NT2/D1 (cell line): ENCODE data around the gene GPRASP2.
A peak's percentile ranks its signal among the peaks of the same experiment; 100 is the strongest.
"Not testable (repeated sequence)": the region's sequence is repeated elsewhere in the genome, so short reads cannot be mapped to it uniquely, and the experiment has no call there.

Experiments
- DNase-seq: peaks from one replicate; pipeline ENCODE4 v3.0.0-alpha.2; 2011; ENCODE audit warnings: low read depth, low spot score
- H3K27me3 ChIP-seq: 2 replicates; pipeline ENCODE4 v1.6.0; 2011; ENCODE audit warnings: mild to moderate bottlenecking; ENCODE audit not compliant: insufficient read length, insufficient read depth
- H3K36me3 ChIP-seq: 2 replicates; pipeline ENCODE4 v1.6.1; 2011; ENCODE audit warnings: mild to moderate bottlenecking, low read length, mixed read lengths; ENCODE audit not compliant: insufficient read depth, insufficient read length
- H3K4me1 ChIP-seq: 2 replicates; pipeline ENCODE4 v1.5.1; 2011; ENCODE audit not compliant: insufficient read depth, insufficient read length
- H3K4me3 ChIP-seq: 2 replicates; pipeline ENCODE4 v1.5.1; 2011; ENCODE audit warnings: low read depth; ENCODE audit not compliant: insufficient read length
- H3K9ac ChIP-seq: 2 replicates; pipeline ENCODE4 v1.6.0; 2011; ENCODE audit warnings: low read depth; ENCODE audit not compliant: insufficient read length
- H3K9me3 ChIP-seq: 2 replicates; pipeline ENCODE4 v1.5.1; 2011; ENCODE audit warnings: mild to moderate bottlenecking, low read length; ENCODE audit not compliant: insufficient read depth
- SUZ12 ChIP-seq: IDR thresholded peaks from 2 replicates; pipeline ENCODE4 v1.6.1; 2011; ENCODE audit not compliant: insufficient read length, insufficient read depth; ENCODE audit errors: extremely low read depth
- YY1 ChIP-seq: IDR thresholded peaks from 2 replicates; pipeline ENCODE4 v1.6.1; 2011; ENCODE audit not compliant: insufficient read length, insufficient read depth
- ZNF274 ChIP-seq: IDR thresholded peaks from 2 replicates; pipeline ENCODE4 v1.6.1; 2011; ENCODE audit warnings: mild to moderate bottlenecking, low read depth, low read length

GPRASP2 gene

GRCh38 chrX:102712216-102712966 is at the start of gene GPRASP2:
Gene GPRASP2 (plus strand): TSS chrX:102712448. CDS start chrX:102714870, 2,422 bp downstream.
- DNase-seq, result no peak
- H3K27me3 ChIP-seq, result peaks cover 33% of the 10 kb centered on the region
- no peaks in the 10 kb centered on the region for H3K4me1 ChIP-seq
- TF ChIP-seq YY1 (no peak), SUZ12 (no peak)
- H3K36me3 ChIP-seq, result peaks cover 20% of the 10 kb centered on the region
- no peaks in the 10 kb centered on the region for H3K9me3 ChIP-seq
- peak within 1 kb of the TSS; percentile 69 for H3K4me3 ChIP-seq
- peak within 1 kb of the TSS; percentile 85 for H3K9ac ChIP-seq

DNA sequence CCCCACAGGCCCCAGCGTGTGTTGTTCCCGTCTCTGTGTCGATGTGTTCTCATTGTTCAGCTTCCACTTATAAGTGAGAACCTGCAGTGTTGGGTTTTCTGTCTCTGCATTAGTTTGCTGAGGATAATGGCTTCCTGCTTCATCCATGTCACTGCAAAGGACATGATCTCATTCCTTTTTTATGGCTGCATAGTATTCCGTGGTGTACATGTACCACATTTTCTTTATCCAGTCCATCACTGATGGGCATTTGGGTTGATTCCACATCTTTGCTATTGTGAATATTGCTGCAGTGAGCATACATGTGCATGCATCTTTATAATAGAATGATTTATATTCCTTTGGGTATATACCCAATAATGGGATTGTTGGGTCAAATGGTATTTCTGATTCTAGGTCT is 48.4 kb upstream of the GPRASP2 start:
- H3K27me3 ChIP-seq, H3K4me3 ChIP-seq, H3K36me3 ChIP-seq, H3K4me1 ChIP-seq, H3K9me3 ChIP-seq, H3K9ac ChIP-seq, DNase-seq: not testable (repeated sequence)

- not testable (repeated sequence) for H3K4me3 ChIP-seq, H3K9ac ChIP-seq, DNase-seq, H3K4me1 ChIP-seq, H3K27me3 ChIP-seq, H3K36me3 ChIP-seq, H3K9me3 ChIP-seq
Observed at GRCh38 chrX:102667034-102667433, 45.2 kb upstream of the GPRASP2 start.

DNA sequence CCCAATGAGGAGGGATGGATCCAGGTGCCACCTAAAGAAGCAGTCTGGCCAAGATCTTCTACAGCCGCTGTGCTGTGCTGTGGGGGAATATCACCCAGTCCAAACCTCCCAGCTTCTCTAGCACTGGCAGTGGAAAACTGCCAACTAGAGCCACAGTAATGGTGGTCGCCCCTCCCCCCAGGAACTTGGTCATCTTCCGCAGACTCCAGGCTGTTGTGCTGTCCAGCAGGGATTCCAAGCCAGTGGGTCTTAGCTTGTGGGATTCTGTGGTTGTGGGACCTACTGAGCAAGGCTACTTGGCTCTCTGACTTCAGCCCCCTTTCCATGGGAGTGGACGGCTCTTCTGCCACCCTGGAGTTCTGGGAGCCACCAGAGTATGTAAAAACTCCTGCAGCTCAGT is 42.7 kb upstream of the GPRASP2 start:
- H3K4me1 ChIP-seq, result peaks cover 4% of the 10 kb centered on the region
- no peak overlapping the region for H3K4me3 ChIP-seq
- no peaks in the 10 kb centered on the region for H3K27me3 ChIP-seq
- TF ChIP-seq YY1 (no peak), SUZ12 (no peak), ZNF274 (no peak)
- H3K9ac ChIP-seq, result no peak overlapping the region
- no peaks in the 10 kb centered on the region for H3K9me3 ChIP-seq
- no peak for DNase-seq
- no peaks in the 10 kb centered on the region for H3K36me3 ChIP-seq

GRCh38 chrX:102672856-102673255 is 39.4 kb upstream of the GPRASP2 start:
- H3K4me3 ChIP-seq, result no peak overlapping the region
- no peaks in the 10 kb centered on the region for H3K9me3 ChIP-seq
- H3K36me3 ChIP-seq, result no peaks in the 10 kb centered on the region
- H3K4me1 ChIP-seq, result peaks cover 4% of the 10 kb centered on the region
- no peak for DNase-seq
- TF ChIP-seq SUZ12 (no peak), ZNF274 (no peak), YY1 (no peak)
- H3K9ac ChIP-seq, result no peak overlapping the region
- no peaks in the 10 kb centered on the region for H3K27me3 ChIP-seq

- not testable (repeated sequence) for H3K36me3 ChIP-seq, H3K4me1 ChIP-seq, H3K27me3 ChIP-seq, H3K9ac ChIP-seq, DNase-seq, H3K4me3 ChIP-seq
- H3K9me3 ChIP-seq, result peaks cover 10% of the 10 kb centered on the region
Observed at GRCh38 chrX:102677479-102677878, 34.8 kb upstream of the GPRASP2 start.

- Histone ChIP-seq H3K27me3 (no peaks in the 10 kb centered on the region), H3K4me1 (no peaks in the 10 kb centered on the region), H3K36me3 (no peaks in the 10 kb centered on the region), H3K9me3 (peaks cover 22% of the 10 kb centered on the region), H3K9ac (no peak overlapping the region), H3K4me3 (no peak overlapping the region)
- no peak for DNase-seq
- no peak for TF ChIP-seq SUZ12
- no peak for TF ChIP-seq ZNF274
- TF ChIP-seq YY1, result no peak
Observed at GRCh38 chrX:102684772-102685520, 27.3 kb upstream of the GPRASP2 start.
